IMR-90 (cell line): Measurements from ENCODE around the gene FGF19. TPM values are rescaled to one million over a fixed set of nuclear protein-coding genes. Genes with fewer than 3 reads are reported as not detected.

Source experiments
- MAFK ChIP-seq: IDR thresholded peaks from 2 replicates; pipeline ENCODE4 v1.6.1; 2012; ENCODE audit warnings: low read depth, low read length, improper control_type of control experiment
- POLR2A ChIP-seq: IDR thresholded peaks from 2 replicates; pipeline ENCODE4 v1.6.1; 2012; ENCODE audit warnings: mild to moderate bottlenecking, low read depth, low read length
- polyA plus RNA-seq, 3 experiments: library from polyadenylated mRNA; depleted of rRNA; stranded (reverse); fragments of >200 nt; gene quantifications; 2 replicates each; pipeline ENCODE4 v1.2.3, GENCODE V29; 2012; ENCODE audit warnings: low replicate concordance in 1 of 3
- total RNA-seq: library from RNA; depleted of rRNA; stranded (reverse); fragments of >200 nt; gene quantifications from 2 replicates; pipeline ENCODE4 v1.2.3, GENCODE V29; 2012
- TF ChIP-seq, protein P1 (sequence below): fragments of 150-350 bp; IDR thresholded peaks from 2 replicates; pipeline ENCODE4 v1.6.1; 2017; ENCODE audit warnings: mild to moderate bottlenecking, antibody characterized with exemption, low read length, low read depth

The FGF19 gene
- total and polyA plus RNA-seq, 2 of the 4 experiments (the other 2 are of a cell fraction) = not detected

DNA sequence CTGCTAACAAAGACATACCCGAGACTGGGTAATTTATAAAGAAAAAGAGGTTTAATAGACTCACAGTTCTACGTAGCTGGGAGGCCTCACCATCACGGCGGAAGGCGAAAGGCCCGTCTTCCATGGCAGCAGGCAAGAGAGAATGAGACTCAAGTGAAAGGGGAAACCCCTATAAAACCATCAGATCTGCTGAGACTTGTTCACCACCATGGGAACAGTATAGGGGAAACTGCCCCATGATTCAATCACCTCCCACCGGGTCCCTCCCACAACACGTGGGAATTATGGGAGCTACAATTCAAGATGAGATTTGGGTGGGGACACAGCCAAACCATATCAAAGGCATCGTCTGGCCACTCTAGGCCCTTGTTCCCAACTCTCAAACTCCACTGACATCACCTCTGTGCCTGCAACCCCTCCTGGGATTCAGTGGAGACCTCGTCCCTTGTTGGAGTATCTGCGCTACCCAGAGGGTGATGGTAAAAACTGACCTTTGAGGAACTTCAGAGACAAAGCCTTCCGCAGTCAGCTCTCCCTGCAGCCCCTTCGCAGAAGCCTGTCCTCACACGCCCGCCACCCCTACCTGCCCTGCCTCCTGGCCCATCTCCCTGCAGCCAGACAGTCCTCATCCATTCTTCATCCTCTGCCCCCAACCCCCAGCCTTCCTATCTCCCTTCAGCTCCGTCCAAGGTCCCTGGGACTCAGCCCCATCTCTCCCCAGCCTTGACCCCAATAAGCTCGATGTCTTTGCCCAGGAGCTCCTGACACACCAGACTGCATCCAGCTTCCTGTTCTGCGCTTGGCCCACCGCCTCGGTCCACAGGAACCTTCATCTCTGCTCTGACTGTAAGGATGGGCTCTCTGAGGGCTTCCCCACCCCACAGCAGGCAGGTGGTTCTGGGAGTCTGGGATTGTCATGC lies 47.0 kb downstream of the FGF19 start (continued):
- TF ChIP-seq, protein P1, sequence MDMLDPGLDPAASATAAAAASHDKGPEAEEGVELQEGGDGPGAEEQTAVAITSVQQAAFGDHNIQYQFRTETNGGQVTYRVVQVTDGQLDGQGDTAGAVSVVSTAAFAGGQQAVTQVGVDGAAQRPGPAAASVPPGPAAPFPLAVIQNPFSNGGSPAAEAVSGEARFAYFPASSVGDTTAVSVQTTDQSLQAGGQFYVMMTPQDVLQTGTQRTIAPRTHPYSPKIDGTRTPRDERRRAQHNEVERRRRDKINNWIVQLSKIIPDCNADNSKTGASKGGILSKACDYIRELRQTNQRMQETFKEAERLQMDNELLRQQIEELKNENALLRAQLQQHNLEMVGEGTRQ = no peak
- TF ChIP-seq MAFK = no peak
- TF ChIP-seq POLR2A = no peak
